ENCODE data around the gene ATP1A1.

ATP1A1 gene

DNA sequence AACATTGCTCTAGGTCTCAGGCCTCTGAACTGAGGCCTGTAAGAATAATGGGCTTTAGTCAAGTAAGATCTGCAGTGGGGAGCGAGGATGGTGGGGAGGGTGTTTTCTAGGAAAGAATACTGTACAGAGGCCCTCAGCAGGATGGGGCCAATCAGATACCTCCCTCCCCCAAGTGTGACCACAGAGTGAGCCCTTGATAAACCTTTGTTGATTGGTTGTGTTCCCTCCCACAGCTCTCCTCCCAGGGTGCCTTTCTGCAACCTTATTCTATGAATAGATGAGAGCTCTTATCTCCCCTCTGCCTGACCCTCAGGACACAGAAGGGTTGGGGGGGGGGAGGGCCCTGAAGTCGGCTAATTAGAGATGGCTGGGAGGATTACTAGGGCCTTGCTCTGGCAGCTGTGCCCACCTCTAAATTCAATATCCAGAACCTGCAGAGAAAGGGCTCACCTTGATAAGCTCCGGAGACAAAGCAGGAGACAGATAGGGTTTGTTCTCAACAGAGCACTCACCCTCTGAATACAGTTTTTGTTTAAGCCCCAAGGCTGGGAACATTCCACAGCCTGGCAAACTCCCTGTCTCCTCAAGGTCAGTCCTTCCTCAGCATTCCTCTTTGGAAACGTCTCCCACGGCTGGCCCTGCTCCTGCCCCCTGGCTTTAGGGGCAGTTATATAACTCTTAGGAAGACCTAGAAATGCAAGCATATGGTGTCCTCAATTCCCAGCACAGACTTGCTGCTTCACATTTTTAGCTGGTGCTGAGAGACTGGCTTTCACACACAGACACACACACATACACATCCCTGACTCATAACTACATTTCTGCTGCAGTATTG is 42.9 kb downstream of the ATP1A1 start:
- DNase-seq: no peak

DNA sequence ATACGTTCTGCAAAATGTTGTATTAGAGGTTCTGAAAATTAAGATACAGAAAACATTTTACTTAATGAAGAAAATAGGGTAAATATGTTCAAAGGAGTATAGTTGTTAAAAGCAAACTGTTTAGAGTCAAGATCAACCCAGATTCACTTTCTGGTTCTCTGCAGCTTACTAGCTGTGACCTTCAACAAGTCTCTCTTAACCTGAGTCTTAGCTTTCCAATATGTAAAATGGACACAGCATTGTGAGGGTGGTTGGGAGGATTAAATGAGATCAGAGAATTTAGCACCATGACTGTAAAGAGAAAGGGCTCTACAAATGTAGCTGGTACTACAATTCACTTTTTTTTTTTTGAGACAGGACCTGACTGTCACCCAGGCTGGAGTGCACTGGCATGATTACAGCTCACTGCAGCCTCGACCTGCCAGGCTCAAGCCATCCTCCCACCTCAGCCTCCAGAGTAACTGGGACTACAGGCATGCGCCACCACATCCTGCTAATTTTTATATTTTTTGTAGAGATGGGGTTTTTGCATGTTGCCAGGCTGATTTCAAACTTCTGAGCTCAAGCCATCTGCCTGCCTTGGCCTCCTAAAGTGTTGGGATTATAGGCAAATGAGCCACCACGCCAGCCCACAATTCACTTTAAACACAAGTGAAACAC is 43.9 kb downstream of the ATP1A1 start:
- no peak for DNase-seq

DNA sequence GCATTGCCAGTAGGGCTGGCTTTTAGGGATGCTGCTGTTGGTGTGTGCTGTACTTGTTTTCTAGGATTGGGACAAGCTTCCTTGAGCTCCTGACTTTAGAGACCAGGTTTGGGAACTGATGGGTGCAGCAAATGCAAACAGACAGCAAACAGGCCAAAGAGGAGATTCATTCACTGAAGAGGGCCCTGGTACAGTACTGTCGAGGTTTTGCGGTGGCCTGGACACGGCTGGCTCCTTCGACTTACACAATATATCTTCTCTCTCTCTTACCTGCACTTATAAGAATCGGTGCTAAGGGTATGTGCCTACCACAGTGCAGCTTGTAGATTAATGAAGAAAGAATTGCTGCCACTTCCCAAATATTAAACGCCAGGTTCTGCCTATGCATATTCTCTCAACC is 44.6 kb downstream of the ATP1A1 start:
- no peak for DNase-seq

DNA sequence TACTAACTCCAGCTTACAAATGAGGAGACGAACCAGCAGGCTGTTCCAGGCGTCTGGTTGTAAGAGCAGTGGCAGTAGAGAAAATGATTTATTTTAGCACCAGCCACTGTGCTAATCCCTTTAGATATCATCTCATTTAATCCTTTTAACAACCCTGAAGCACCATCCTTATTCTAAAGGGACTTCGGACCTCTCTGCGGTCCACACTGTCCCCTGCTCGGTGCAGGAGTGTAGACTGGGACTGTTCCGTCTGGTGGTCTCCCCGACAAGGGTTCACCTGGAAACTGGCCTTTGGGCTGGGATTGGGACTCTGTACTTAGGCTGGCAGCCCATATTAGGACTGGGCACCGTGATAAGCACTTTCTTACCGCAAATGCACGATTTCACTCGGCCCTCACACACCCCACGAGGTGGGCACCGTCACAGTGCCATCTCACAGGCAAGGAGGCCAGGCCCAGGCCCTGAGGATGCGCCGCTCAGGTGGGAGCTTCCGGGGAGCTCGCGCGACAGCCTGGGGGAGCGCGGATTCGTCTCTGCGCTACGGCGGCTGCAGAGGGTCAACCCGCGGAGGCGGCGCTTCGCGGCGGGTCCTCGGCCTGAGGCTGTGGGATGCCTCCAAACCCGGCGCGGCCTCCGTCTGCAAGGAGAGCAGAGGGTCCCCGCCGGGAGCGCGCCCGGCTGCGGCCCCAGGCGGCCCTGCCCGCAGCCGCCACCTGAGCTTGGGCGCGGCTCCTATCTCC is 45.2 kb downstream of the ATP1A1 start:
- peak; percentile 88 for DNase-seq

DNA sequence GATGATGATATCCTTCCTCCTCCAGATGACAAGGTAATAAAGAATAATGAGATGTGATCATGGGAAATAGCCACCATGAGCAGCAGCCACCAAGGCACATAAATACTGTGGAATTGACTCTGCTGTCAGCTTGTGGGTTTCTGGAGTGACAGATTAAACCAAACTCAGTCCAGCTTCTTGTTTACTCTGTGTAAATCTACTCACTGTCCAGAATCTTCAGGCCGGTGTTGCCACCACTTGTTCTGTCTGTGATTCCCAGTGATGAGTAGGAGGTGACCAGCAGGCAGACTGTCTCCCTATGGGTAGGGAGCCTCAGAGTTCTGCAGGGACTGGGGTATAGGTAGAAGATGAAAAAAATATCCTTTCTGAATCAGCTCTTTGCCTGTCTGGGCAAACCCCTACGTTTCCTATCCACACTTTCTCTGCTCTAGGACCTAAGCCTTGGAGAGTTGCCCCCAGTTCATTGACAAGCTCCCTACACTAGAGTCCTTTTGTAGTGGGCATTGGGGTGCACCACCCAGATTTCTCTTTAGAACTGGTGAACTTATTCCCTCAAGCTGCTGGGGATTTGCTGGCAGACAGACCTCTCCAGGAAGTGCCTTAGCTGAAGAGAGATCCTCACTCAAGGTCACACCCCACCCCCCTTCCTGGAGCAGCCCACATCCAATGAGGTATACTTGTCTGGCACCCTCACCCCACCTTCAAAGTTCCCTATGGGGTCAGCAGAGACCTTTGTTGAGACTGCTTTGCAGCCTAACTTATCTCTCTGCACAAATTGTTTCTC is 47.6 kb downstream of the ATP1A1 start:
- no peak for DNase-seq

DNA sequence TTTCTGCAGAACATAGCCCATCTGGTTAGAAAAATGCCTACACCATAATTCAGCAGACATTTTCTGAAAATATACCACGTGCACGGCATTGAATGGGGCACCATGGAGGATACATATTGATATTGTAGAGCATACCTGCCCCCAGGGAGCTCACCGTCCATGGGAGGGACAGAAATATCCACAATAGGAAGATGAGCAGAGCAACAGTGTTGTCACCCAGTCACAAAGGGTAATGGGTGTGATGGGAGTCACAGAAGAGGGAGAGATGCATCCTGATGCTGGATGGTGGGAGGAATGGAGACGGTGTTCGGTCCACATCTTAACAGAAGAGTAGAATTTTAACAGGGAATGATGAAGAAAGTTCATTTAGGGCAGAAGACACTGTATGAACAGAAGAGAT is 51.4 kb downstream of the ATP1A1 start:
- no peak for DNase-seq

DNA sequence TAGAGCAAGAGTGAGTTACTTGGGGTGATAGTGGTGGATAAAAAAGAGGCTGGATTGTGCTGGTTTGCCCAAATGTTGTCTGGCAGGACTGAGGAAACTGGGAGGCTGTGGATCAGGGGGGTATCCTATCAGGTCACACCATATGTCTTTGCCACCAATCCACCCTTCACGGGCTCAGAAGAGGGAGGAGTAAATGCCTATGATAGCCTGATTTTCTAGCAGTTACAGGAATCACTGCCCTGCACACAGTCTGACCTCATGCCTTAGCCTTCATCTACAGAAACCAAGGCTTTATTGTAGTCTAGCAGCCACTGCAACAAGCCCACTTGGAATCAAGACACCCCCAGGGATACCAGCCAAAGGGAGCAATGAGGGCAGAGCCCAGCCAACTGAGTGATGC is 51.8 kb downstream of the ATP1A1 start:
- no peak for DNase-seq

DNA sequence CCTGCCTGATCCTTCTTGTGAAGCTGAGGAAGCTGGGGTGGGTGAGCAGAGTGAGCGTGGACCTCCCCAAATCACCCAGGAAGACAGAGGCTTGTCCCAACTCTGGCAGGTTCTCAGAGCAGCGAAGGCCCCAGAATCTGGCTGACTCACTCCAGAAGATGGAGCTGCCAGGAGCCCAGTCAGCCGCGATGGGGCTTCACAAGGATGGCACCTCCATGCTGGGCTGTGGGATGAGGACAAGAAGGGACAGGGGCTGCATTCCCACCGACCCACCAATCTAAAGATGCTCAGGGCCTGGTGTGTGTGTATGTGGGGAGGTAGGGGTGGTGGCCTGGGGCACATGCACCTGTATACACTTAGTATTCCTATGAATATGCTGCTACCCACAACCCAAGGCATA is 52.9 kb downstream of the ATP1A1 start:
- DNase-seq: no peak

DNA sequence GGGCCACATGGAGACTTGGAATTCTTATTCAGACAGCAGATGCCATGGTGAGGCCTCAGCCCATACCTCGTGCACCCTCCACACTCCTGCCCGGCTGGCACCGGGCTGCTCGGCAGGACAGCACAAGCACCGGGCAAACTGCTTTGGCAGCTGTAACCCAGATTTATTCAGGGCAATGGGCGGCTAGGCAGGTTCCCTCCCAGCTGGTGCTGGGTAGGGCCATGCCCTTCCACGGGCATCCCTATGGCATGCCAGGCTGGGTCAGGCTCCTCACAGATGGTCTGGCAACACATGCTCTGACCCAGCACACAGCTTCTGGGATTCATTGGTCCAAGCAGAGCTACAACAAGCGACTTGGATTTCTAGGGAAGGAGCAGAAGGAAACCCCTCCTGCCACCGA is 53.4 kb downstream of the ATP1A1 start:
- DNase-seq: no peak

DNA sequence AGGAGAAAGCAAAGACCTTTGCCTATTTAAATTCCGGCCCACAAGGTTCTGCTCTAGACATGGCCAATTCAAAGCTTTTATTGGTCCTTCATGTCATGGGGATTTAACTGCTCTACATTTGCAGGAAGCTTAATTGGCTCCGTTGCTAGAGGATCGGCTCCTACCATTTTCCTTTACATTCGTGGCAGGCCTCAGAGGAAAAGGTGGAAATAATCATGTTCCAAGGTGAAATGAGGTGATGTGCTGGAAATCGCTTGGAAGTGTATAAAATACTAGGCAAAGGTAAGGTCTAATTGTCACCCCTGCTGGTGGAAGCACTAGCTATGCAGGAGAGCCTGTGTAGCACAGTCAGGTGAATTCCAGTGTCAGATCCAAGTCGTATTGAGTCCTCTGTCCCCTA is 55.5 kb downstream of the ATP1A1 start:
- DNase-seq: no peak

DNA sequence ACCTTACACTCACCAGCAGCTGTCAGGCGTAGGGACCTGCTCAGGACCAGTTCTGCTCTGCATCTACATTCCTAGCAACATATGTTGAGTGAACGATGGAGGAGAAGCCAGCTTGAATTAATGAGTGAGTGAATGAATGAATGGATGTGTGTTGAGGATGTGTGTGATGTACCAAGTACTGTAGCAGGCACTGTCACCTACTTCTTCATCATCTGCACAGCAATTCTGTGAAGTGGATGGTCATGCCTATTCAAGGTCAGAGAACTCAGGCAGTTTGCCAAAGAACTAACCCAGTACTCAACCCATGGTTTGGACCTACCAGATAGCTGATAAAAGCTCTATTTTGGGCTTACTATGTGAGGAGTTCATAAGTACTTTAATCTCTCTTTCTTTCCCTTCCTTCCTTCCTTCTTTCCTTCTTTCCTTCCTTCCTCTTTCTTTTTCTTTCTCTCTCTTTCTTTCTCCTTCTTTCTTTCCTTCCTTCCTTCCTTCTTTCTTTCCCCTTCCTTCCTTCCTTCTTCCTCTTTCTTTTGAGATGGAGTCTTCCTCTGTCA is 56.9 kb downstream of the ATP1A1 start:
- DNase-seq: no peak

DNA sequence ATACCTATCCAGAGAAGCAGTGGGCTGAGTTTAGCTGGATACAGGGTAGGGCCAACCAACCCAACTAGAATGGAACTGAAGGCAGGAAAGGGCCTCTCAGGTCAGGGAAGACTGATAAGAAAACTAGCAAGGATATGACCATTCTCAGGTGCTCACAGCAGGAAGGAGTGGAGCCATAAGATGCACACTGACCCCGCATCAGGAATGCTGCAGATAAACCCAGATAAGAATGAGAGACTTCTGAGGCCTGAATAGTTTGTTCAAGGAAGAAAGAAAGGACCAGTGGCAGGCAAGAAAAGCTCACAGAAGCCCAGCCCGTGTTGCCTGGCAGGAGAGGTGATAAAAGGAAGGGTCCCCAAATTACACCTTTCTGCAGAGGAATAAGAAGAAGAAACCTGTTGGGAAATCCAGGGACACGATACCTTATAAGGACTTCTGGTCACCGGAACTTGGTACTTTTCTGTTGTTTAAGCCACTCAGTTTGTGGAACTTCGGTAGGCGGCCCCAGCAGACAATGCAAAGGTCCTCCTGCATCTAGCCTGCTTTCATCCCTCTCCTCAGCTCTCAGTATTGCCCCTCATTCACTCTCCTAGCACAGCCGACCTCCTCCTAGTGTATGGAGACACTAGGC is 58.9 kb downstream of the ATP1A1 start:
- no peak for DNase-seq

DNA sequence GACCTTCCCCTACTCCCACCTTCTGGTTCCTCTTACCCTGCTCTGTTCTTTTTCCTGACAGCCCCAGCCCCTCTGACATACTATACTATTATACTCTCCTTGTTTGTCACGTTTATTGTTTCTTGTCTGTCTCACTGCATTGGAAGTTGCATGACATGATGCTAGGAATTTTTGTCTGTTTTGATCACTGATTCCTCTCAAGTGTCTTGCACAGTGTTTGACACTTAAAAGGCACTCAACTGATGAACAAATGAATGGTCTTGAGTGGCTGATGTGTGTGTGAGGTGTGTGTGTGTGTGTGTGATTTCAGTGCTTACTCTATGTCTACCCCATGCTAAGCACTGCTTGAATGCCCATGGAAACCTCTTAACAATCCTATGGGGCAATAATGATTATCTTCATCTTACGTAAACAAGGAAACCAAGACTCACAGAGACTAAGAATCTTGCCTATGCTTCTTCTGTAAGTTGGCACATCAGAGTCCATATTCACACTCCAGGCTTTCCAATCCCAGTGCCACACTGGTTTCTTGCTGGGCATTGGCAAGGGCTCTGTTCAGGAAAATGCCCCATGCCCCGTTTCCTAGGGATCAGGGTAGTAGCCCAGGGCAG is 59.7 kb downstream of the ATP1A1 start:
- DNase-seq: no peak

DNA sequence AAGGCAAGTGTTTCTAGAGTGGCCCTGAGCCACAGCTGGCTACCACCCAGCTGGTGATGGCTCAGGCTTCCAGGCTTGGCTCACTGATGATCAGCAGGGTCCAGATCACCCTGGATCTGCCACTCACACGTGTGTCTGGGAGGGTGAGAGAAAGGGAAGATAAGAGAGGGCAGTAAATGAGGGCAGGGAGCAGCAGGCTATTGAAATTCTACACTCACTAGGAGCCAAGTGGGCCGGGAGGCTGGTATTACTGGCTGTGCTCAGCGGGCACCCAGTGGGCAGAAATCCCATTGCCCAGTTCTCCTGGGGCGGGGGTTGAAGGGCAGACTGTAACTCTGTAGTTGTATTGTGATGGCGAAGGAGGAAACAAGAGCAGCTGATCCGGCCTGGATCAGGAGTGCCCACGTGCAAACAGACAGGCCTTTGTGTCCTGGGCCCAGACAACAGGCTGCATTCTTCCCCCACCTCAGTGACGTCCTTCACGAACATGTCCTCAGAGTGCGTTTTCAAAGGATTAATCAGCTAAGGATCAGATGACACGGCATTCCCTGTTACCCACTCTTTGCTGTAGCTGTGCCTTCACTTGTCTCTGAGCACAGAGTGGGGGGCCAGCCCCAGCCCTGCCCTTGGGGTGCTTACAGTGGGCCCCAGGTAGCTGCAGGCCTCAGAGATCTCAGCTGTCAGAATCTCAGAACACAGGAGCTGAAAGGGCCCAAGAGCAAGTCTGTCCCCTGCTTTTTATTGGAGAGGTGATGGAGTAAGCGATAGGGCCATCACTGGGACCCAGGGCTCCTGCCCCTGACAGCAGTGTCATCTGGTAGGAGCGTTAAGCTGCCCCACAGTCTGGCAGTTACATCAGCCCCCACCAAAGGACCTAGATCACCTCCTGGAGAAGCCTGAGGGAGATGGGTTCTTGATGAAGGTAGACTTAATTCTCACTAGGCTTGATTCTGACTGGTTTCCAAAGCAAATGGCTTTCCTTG is 60.5 kb downstream of the ATP1A1 start:
- no peak for DNase-seq

DNA sequence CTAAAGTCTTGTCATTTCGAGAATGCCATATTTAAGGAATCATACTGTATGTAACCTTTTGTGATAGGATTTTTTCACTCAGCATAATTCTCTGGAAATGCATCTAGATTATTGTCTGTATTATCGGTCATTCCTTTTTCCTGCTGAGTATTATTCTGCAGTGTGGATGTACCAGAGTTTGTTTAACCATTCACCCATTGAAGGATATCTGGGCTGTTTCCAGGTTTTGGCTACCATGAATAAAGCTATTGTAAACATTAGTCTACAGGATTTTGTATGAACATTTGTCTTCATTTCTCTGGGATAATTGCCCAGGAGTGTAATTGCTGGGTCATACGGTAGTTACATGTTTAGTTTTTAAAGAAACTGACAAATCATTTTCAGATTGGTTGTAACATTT is 61.8 kb downstream of the ATP1A1 start:
- no peak for DNase-seq

DNA sequence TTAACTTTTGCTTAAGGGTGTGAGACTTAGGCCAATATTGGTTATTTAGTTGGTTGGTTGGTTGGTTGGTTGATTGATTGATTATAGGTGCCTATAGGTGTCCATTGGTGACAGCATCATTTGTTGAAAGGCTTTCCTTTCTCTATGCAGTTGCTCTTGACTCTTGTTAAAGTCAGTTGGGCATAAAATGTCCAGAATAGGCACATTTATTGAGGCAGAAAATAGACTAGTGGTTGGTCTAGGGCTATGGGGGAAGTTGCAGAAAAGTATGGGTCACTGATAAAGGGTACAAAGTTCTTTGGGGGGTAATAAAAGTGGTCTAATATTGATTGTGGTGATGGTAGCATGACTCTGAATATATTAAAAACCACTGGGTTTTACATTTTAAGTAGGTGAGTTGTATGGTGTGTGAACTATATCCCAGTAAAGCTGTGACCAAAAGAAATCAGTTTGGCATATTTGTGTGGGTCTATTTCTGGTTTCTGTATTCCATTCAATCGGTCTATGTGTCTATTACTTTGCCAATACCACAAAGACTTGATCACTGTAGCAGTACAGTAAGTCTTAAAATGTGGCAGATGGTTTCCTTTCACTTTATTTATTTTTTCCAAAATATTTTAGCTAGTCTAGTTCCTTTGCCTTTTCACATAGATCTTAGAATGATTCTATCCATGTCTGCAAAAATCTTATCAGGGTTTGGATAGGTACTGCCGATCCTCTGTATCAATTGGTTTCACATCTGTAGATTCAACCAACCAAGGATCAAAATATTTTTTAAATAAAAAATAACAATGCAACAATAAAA is 63.0 kb downstream of the ATP1A1 start:
- DNase-seq: no peak

DNA sequence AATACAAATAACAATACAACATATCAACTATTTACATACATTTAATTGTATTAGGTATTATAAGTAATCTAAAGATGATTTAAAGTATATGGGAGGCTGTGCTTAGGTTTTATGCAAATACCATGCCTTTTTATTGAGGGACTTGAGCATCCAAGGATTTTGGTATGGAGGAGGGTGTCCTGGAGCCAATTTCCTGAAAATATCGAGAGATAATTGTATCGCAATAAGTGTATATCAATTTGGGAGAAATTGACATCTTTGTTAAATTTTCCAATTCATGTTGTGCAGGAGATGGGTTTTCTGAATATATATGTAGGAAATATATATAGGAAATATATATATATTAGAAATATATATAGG is 63.5 kb downstream of the ATP1A1 start:
- no peak for DNase-seq

DNA sequence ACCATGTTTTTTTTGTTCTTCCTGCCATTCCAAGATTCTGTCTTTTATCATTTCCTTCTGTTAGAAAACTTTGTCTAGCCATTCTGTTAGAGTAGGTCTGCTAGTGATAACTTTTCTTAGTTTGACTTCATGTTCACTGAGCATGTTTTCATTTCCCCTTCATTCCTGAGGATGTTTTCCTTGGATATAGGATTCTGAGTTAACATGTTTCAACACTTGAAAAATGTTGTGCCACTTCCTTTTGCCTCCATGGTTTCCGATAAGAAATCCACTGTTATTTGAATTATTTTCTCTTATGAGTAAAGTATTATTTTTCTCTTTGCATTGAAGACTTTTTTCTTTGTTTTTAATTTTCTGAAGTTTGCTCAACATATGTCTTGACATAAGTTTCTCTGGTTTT is 66.7 kb downstream of the ATP1A1 start:
- no peak for DNase-seq

DNA sequence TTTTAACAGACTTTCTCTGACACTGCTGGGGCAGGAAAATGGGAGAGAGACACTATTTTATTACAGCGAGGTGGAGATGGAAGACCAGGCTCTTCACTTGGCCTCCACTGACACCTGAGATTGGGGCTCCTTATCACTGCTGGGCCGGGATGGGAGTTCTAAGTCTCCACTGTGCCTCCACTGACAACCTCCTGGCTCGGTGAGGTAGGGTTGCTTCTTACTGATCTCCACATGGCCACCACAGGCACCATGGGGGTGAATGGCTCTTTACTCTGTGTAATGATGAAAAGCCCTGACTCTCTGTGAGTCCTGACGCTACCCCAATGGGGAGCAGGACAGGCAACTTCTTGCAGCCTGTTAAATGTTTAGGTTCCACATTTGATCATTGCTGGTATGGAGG is 67.7 kb downstream of the ATP1A1 start:
- no peak for DNase-seq

DNA sequence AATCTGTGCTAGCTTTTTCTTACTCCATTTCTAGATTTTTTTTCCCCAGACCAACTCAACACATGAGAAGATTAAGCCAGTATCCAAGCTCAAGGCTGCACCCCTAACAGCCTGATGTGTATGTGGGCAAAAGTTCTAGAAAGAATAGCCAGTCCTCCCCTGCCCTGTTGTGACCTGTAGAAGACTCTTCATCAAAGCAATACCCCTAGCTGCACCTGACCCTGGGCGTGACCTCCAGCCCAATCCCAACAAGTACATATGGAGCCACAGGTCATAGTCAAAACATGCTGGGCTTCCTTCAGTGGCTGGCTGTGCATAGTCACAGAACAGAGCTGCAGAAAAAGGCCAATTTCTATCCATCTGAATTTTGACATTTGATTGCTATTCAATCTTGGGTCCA is 72.5 kb downstream of the ATP1A1 start:
- DNase-seq: no peak
